SK-N-MC (cell line): ENCODE results near the gene CCDC124.
"Not testable (repeated sequence)": the region's sequence is repeated elsewhere in the genome, so short reads cannot be mapped to it uniquely, and the experiment has no call there.

ENCODE experiments used
- DNase-seq: peaks from one replicate; pipeline ENCODE4 v3.0.0-alpha.2; 2011; ENCODE audit warnings: low read depth, low spot score
- H3K27ac ChIP-seq: fragments of 200-600 bp; sonication (generic); 2 replicates; pipeline ENCODE4 v1.5.1; 2016; ENCODE audit warnings: mixed run types
- H3K36me3 ChIP-seq: fragments of 200-600 bp; sonication (generic); 2 replicates; pipeline ENCODE4 v1.6.1; 2017; ENCODE audit warnings: antibody characterized with exemption, low read length, mixed read lengths; ENCODE audit not compliant: insufficient read depth
- H3K4me3 ChIP-seq: fragments of 200-600 bp; sonication (generic); 2 replicates; pipeline ENCODE4 v1.5.1; 2016
- H3K9ac ChIP-seq: fragments of 200-600 bp; sonication (generic); 2 replicates; pipeline ENCODE4 v1.8.0; 2017; ENCODE audit warnings: mixed run types, mixed read lengths; ENCODE audit not compliant: insufficient read length
- H3K9me3 ChIP-seq: fragments of 200-600 bp; sonication (generic); 2 replicates; pipeline ENCODE4 v1.6.1; 2017; ENCODE audit warnings: low read depth, mild to moderate bottlenecking, antibody characterized with exemption, low read length, moderate library complexity, mixed read lengths
- EZH2 ChIP-seq: fragments of 200-600 bp; sonication (generic); IDR thresholded peaks from one replicate; pipeline ENCODE4 v1.6.1; 2017; ENCODE audit warnings: antibody characterized with exemption
- FOXP2 ChIP-seq: optimal IDR thresholded peaks from 2 replicates; pipeline ENCODE3; 2011; ENCODE audit warnings: mild to moderate bottlenecking, moderate library complexity; ENCODE audit not compliant: insufficient read depth; ENCODE audit errors: extremely low read length, control extremely low read depth
- POLR2AphosphoS5 ChIP-seq: IDR thresholded peaks from 2 replicates; pipeline ENCODE4 v1.6.1; 2012; ENCODE audit warnings: mild to moderate bottlenecking, low read depth, low read length, borderline replicate concordance

Gene CCDC124

DNA sequence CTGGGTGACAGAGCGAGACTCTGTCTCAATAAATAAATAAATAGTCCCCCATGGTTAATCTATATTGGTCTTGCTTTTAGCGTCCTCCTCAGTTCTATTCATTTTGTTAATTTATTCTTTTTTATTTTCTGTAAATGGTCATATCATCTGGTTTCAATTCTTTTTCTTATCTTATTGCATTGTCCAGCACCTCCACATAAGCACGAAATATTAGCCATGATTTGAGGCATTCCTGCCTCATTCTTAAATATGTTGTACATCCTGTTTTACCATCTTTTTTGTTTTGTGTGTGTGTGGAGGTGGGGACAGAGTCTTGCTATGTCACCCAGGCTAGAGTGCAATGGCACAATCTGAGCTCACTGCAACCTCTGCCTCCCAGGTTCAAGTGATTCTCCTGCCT is 24.6 kb upstream of the CCDC124 start:
- H3K9ac ChIP-seq = no peak overlapping the region
- no peaks in the 10 kb centered on the region for H3K36me3 ChIP-seq
- no peaks in the 10 kb centered on the region for H3K9me3 ChIP-seq
- no peak overlapping the region for H3K4me3 ChIP-seq
- TF ChIP-seq EZH2 (no peak), POLR2AphosphoS5 (no peak), FOXP2 (no peak)
- H3K27ac ChIP-seq = no peak overlapping the region
- DNase-seq = no peak

GRCh38 chr19:17909003-17909732 is 23.6 kb upstream of the CCDC124 start:
- Histone ChIP-seq H3K9ac (no peak overlapping the region), H3K9me3 (no peaks in the 10 kb centered on the region), H3K27ac (no peak overlapping the region), H3K36me3 (no peaks in the 10 kb centered on the region), H3K4me3 (no peak overlapping the region)
- DNase-seq = no peak
- TF ChIP-seq EZH2 = no peak
- no peak for TF ChIP-seq FOXP2
- no peak for TF ChIP-seq POLR2AphosphoS5

DNA sequence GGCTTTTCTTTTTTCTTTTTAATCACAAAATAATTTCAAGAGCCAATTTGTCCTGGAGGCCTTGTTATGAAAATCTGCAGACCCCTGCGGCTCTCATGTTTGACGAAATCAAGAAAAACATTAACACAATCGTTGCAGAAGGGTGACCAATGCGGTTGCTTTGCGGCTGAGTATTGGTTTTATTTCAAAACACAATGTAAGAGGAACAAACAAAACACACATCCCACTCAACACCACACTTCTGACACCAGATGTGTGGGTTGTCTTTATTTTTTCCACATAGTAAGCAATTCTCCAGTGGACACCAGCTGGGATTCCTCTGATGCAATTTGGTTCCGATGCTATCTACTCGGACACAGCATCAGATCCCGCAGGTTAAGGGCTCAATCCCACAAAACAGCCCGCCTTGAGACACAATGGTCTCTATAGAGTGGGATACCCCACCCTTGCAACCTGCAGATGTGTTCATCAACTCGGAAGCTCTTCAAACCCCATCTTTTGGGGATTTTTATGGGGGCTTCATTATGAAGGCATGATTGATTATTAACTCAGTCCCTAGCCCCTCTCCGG is 21.9 kb upstream of the CCDC124 start:
- no peak for DNase-seq
- H3K36me3 ChIP-seq = no peaks in the 10 kb centered on the region
- no peak for TF ChIP-seq POLR2AphosphoS5
- no peak for TF ChIP-seq EZH2
- no peak for TF ChIP-seq FOXP2
- no peak overlapping the region for H3K4me3 ChIP-seq
- H3K27ac ChIP-seq = no peak overlapping the region
- H3K9ac ChIP-seq = no peak overlapping the region
- H3K9me3 ChIP-seq = no peaks in the 10 kb centered on the region

- no peak overlapping the region for H3K27ac ChIP-seq
- H3K36me3 ChIP-seq = no peaks in the 10 kb centered on the region
- no peak for DNase-seq
- H3K9me3 ChIP-seq = no peaks in the 10 kb centered on the region
- TF ChIP-seq POLR2AphosphoS5 (no peak), FOXP2 (no peak), EZH2 (no peak)
- H3K4me3 ChIP-seq = no peak overlapping the region
- H3K9ac ChIP-seq = no peak overlapping the region
Observed at GRCh38 chr19:17915940-17916593, 16.7 kb upstream of the CCDC124 start.

- H3K4me3 ChIP-seq, H3K27ac ChIP-seq, H3K36me3 ChIP-seq, H3K9ac ChIP-seq, H3K9me3 ChIP-seq, DNase-seq: not testable (repeated sequence)
Observed at GRCh38 chr19:17918151-17918550, 14.7 kb upstream of the CCDC124 start.

GRCh38 chr19:17919122-17919521 is 13.7 kb upstream of the CCDC124 start:
- not testable (repeated sequence) for H3K27ac ChIP-seq, H3K9ac ChIP-seq, H3K4me3 ChIP-seq, DNase-seq, H3K9me3 ChIP-seq, H3K36me3 ChIP-seq

- TF ChIP-seq POLR2AphosphoS5 (no peak), FOXP2 (no peak), EZH2 (no peak)
- no peak overlapping the region for H3K9ac ChIP-seq
- H3K4me3 ChIP-seq = no peak overlapping the region
- no peaks in the 10 kb centered on the region for H3K36me3 ChIP-seq
- no peak overlapping the region for H3K27ac ChIP-seq
- H3K9me3 ChIP-seq = no peaks in the 10 kb centered on the region
- DNase-seq = no peak
Observed at GRCh38 chr19:17920527-17920926, 12.3 kb upstream of the CCDC124 start.

DNA sequence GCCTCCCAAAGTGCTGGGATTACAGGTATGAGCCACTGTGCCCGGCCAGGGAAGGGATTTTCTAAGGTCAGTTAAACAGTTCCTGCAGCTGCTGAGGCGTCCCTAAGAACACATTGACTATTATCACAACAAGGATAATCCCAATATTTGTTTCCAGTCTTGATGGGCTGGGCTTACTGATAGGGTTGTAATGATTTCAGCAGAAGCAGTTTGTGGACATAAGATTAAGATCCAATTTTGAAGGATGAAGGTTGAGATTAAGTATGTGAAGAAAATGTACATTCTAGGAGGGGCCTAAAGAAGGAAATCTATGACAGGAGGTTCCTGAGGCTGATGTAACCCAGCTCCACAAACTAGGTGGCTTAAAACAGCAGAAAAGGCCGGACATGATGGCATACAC is 10.7 kb upstream of the CCDC124 start:
- Histone ChIP-seq H3K9ac (no peak overlapping the region), H3K36me3 (no peaks in the 10 kb centered on the region), H3K4me3 (no peak overlapping the region), H3K27ac (no peak overlapping the region), H3K9me3 (no peaks in the 10 kb centered on the region)
- no peak for TF ChIP-seq POLR2AphosphoS5
- TF ChIP-seq FOXP2 = no peak
- TF ChIP-seq EZH2 = no peak
- no peak for DNase-seq

DNA sequence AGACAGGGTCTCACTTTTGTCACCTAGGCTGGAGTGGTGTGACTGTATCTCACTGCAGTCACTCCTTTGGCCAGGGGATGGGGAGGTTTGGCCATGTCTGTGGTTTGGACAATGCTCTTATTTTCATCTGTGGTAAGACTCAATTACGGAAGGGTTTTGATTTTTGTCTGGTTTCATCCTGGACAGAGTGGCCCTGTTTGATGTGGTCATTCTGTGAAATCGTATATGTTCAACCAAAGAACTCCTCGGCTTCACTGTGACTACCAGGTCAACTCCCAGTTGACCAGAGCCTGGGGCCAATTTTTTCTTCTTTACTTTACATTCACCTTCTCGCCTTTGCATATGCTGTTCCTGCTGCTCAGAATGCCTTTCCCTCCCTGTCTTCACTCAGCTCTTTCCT is 6.8 kb upstream of the CCDC124 start:
- DNase-seq = no peak
- H3K36me3 ChIP-seq = no peaks in the 10 kb centered on the region
- TF ChIP-seq FOXP2 = no peak
- no peak for TF ChIP-seq POLR2AphosphoS5
- TF ChIP-seq EZH2 = no peak
- no peak overlapping the region for H3K27ac ChIP-seq
- H3K4me3 ChIP-seq = no peak overlapping the region
- no peaks in the 10 kb centered on the region for H3K9me3 ChIP-seq
- no peak overlapping the region for H3K9ac ChIP-seq
